ENCODE data around the gene HPCAL1.

HPCAL1 gene

DNA sequence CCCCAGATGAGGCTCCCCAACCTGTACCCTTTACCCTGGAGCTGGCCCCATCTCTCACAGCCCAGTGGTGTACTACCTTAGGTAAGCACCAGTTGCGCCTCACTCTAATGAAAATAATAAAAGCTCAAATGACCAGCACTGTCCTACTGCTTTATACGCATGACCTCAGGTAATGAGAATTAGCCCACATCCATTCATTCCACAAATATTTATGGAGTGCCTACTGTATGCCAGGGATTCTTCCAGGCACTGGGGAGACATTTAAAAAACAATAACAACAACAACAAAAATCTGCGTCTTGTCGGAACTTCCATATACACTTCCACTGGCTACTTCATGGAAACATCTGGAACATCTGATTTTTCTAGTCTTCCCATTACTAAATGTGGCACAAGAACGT is 20.8 kb downstream of the HPCAL1 start:
- no peak overlapping the region for H3K4me3 ChIP-seq (ENCODE audit: low read depth, low read length)
- peaks cover 76% of the 10 kb centered on the region for H3K79me2 ChIP-seq (ENCODE audit: control insufficient read depth, insufficient read depth, low read length, unreplicated experiment)
- no peak overlapping the region for H2AFZ ChIP-seq (ENCODE audit: low read length, unreplicated experiment)
- H3K36me3 ChIP-seq (ENCODE audit: insufficient read depth, low read length), result no peaks in the 10 kb centered on the region
- no peaks in the 10 kb centered on the region for H3K27me3 ChIP-seq (ENCODE audit: insufficient read depth, low read length)
- peak overlapping the region; percentile 37 for H3K27ac ChIP-seq (ENCODE audit: low read depth, low read length)
- H3K4me1 ChIP-seq (ENCODE audit: control insufficient read depth, insufficient read depth, low read length, unreplicated experiment), result peaks cover 10% of the 10 kb centered on the region

- Histone ChIP-seq H3K4me1 (ENCODE audit: control insufficient read depth, insufficient read depth, low read length, unreplicated experiment) (peaks cover 11% of the 10 kb centered on the region), H3K79me2 (ENCODE audit: control insufficient read depth, insufficient read depth, low read length, unreplicated experiment) (peaks cover 70% of the 10 kb centered on the region)
Observed at GRCh38 chr2:10324095-10324832, 21.6 kb downstream of the HPCAL1 start.

DNA sequence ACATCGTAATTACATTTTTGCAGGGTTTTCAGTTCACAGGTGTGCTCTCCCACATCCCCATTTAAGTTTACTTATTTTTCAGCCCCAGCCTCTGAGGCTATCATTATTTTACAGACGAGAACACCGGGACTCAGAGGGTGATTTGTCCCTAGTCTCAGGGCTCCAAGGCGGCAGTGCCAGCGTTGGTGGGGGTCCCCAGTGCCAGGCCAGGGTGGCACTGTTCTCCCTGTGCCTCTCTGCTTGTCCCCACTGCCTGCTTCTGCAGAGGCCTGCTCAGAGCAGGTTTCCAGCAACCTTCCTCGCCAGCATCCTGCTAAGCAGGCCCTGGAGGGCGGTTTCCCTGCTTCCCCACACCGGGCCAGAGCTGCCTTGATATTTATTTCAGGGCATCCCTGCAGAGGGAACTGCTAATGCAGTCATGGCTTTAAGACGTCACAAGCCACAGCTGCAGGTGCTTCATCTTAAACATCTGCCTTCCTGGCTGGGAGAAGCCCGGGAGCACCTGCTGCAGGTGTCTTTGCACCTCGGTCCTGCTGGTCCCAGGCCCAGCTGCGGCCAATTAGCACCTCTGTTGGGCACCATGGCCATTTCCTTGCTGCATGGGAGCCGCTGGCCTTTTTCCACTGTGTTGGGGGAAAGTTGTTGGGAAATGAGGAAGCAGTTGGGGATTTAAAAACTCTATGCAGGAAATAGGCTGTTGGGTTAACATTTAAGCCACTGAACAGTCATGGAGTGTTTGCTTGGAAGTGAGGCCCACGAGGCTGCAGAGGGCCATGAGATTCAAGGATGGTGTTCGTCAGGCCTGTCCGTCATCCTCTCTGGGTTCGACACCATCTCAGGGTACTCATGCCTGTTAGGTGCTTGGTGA is 22.8 kb downstream of the HPCAL1 start:
- H3K27ac ChIP-seq (ENCODE audit: low read depth, low read length), result no peak overlapping the region
- H3K79me2 ChIP-seq (ENCODE audit: control insufficient read depth, insufficient read depth, low read length, unreplicated experiment), result peaks cover 70% of the 10 kb centered on the region

More at GRCh38 chr2:10324095-10324832, 21.6 kb downstream of the HPCAL1 start:
- H2AFZ ChIP-seq (ENCODE audit: low read length, unreplicated experiment), result no peak overlapping the region
- H3K27me3 ChIP-seq (ENCODE audit: insufficient read depth, low read length), result no peaks in the 10 kb centered on the region
- no peaks in the 10 kb centered on the region for H3K36me3 ChIP-seq (ENCODE audit: insufficient read depth, low read length)
- no peak overlapping the region for H3K4me3 ChIP-seq (ENCODE audit: low read depth, low read length)
- peak overlapping the region; percentile 37 for H3K27ac ChIP-seq (ENCODE audit: low read depth, low read length)

GRCh38 chr2:10326151-10326616 is 23.5 kb downstream of the HPCAL1 start:
- Histone ChIP-seq H3K79me2 (ENCODE audit: control insufficient read depth, insufficient read depth, low read length, unreplicated experiment) (peaks cover 74% of the 10 kb centered on the region), H3K36me3 (ENCODE audit: insufficient read depth, low read length) (no peaks in the 10 kb centered on the region), H3K27me3 (ENCODE audit: insufficient read depth, low read length) (no peaks in the 10 kb centered on the region), H3K27ac (ENCODE audit: low read depth, low read length) (no peak overlapping the region), H3K4me3 (ENCODE audit: low read depth, low read length) (no peak overlapping the region), H2AFZ (ENCODE audit: low read length, unreplicated experiment) (no peak overlapping the region), H3K4me1 (ENCODE audit: control insufficient read depth, insufficient read depth, low read length, unreplicated experiment) (peaks cover 29% of the 10 kb centered on the region)

More for the DNA sequence above, 22.8 kb downstream of the HPCAL1 start:
- Histone ChIP-seq H3K4me1 (ENCODE audit: control insufficient read depth, insufficient read depth, low read length, unreplicated experiment) (peaks cover 22% of the 10 kb centered on the region), H3K36me3 (ENCODE audit: insufficient read depth, low read length) (no peaks in the 10 kb centered on the region), H2AFZ (ENCODE audit: low read length, unreplicated experiment) (no peak overlapping the region), H3K4me3 (ENCODE audit: low read depth, low read length) (no peak overlapping the region), H3K27me3 (ENCODE audit: insufficient read depth, low read length) (no peaks in the 10 kb centered on the region)

GRCh38 chr2:10326707-10327594 is 24.2 kb downstream of the HPCAL1 start:
- H3K4me1 ChIP-seq (ENCODE audit: control insufficient read depth, insufficient read depth, low read length, unreplicated experiment), result peaks cover 33% of the 10 kb centered on the region
- H3K36me3 ChIP-seq (ENCODE audit: insufficient read depth, low read length), result no peaks in the 10 kb centered on the region
- H3K4me3 ChIP-seq (ENCODE audit: low read depth, low read length), result no peak overlapping the region
- H3K27me3 ChIP-seq (ENCODE audit: insufficient read depth, low read length), result no peaks in the 10 kb centered on the region
- no peak overlapping the region for H2AFZ ChIP-seq (ENCODE audit: low read length, unreplicated experiment)
- peaks cover 78% of the 10 kb centered on the region for H3K79me2 ChIP-seq (ENCODE audit: control insufficient read depth, insufficient read depth, low read length, unreplicated experiment)
- H3K27ac ChIP-seq (ENCODE audit: low read depth, low read length), result no peak overlapping the region

- Histone ChIP-seq H3K27me3 (ENCODE audit: insufficient read depth, low read length) (no peaks in the 10 kb centered on the region), H3K4me3 (ENCODE audit: low read depth, low read length) (no peak overlapping the region), H3K36me3 (ENCODE audit: insufficient read depth, low read length) (no peaks in the 10 kb centered on the region), H3K79me2 (ENCODE audit: control insufficient read depth, insufficient read depth, low read length, unreplicated experiment) (peaks cover 78% of the 10 kb centered on the region), H3K27ac (ENCODE audit: low read depth, low read length) (no peak overlapping the region), H2AFZ (ENCODE audit: low read length, unreplicated experiment) (no peak overlapping the region), H3K4me1 (ENCODE audit: control insufficient read depth, insufficient read depth, low read length, unreplicated experiment) (peaks cover 33% of the 10 kb centered on the region)
Observed at GRCh38 chr2:10327896-10328669, 25.4 kb downstream of the HPCAL1 start.

- Histone ChIP-seq H3K79me2 (ENCODE audit: control insufficient read depth, insufficient read depth, low read length, unreplicated experiment) (peaks cover 78% of the 10 kb centered on the region), H3K4me1 (ENCODE audit: control insufficient read depth, insufficient read depth, low read length, unreplicated experiment) (peaks cover 29% of the 10 kb centered on the region), H3K27me3 (ENCODE audit: insufficient read depth, low read length) (no peaks in the 10 kb centered on the region), H3K4me3 (ENCODE audit: low read depth, low read length) (no peak overlapping the region), H2AFZ (ENCODE audit: low read length, unreplicated experiment) (no peak overlapping the region), H3K36me3 (ENCODE audit: insufficient read depth, low read length) (no peaks in the 10 kb centered on the region), H3K27ac (ENCODE audit: low read depth, low read length) (no peak overlapping the region)
Observed at GRCh38 chr2:10328670-10329579, 26.2 kb downstream of the HPCAL1 start.

DNA sequence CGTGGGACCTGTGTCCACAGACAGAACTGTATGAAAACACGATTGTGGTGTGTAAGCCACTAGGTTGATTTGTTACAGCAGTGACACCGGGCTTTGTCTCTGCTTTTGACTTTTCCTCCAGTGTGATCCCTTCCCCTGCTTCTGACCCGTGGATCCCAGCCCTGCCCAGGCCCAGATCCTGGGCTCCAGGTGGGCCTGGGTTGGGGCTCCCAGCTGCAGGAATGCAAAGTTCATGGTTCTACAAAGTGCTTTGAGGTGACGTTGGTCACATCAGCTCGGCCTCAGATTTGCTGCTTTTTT is 26.8 kb downstream of the HPCAL1 start:
- no peak overlapping the region for H3K27ac ChIP-seq (ENCODE audit: low read depth, low read length)
- no peak overlapping the region for H2AFZ ChIP-seq (ENCODE audit: low read length, unreplicated experiment)
- H3K36me3 ChIP-seq (ENCODE audit: insufficient read depth, low read length), result no peaks in the 10 kb centered on the region
- no peaks in the 10 kb centered on the region for H3K27me3 ChIP-seq (ENCODE audit: insufficient read depth, low read length)
- peaks cover 74% of the 10 kb centered on the region for H3K79me2 ChIP-seq (ENCODE audit: control insufficient read depth, insufficient read depth, low read length, unreplicated experiment)
- peaks cover 23% of the 10 kb centered on the region for H3K4me1 ChIP-seq (ENCODE audit: control insufficient read depth, insufficient read depth, low read length, unreplicated experiment)
- H3K4me3 ChIP-seq (ENCODE audit: low read depth, low read length), result no peak overlapping the region

DNA sequence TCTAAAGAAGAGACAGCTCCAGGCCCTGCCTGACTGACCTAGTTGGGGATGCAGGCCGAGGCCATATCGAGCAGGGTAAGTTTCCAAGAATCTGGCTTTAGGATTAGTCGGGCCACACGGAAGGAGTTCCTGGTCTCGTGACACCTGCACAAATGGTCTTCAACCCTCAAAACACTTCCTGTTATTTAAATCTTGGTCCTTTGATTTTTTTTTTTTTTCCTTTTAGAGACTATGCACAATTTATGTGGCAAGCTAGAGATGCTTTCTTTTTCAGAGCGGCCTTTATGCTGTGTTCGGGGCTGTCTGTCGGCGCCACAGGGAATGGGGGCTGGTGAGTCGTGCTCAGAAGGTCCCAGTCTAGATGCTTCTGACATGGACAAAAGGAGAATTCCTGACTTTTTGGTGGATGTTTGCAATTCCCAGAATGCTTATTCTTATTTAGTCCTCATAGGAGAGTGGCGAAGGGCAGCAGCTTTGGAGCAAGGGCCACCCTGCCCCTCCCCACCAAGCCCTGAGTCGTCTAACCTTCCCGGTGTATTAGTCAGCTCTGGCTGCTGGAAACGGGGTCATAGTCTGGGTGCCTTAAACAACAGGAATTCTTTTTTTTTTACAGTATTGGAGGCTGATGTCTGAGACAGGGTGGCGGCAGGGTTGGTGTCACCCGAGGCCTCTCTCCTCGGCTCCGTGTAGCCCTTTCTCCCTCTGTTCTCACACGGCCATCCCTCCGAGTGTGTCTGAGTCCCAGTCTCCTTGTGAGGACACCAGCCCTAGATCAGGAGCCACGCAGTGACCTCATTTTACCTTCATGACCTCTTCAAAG is 27.4 kb downstream of the HPCAL1 start:
- H3K4me1 ChIP-seq (ENCODE audit: control insufficient read depth, insufficient read depth, low read length, unreplicated experiment), result peaks cover 23% of the 10 kb centered on the region

More for the DNA sequence above, 27.4 kb downstream of the HPCAL1 start:
- H3K79me2 ChIP-seq (ENCODE audit: control insufficient read depth, insufficient read depth, low read length, unreplicated experiment), result peaks cover 76% of the 10 kb centered on the region
- H3K36me3 ChIP-seq (ENCODE audit: insufficient read depth, low read length), result peaks cover 4% of the 10 kb centered on the region; the same call in 1 of the 2 replicates
- no peak overlapping the region for H3K27ac ChIP-seq (ENCODE audit: low read depth, low read length)
- H3K4me3 ChIP-seq (ENCODE audit: low read depth, low read length), result no peak overlapping the region
- no peaks in the 10 kb centered on the region for H3K27me3 ChIP-seq (ENCODE audit: insufficient read depth, low read length)
- no peak overlapping the region for H2AFZ ChIP-seq (ENCODE audit: low read length, unreplicated experiment)
